Measurements from ENCODE around the gene KIF5C. TPM values are rescaled to one million over a fixed set of nuclear protein-coding genes. Genes with fewer than 3 reads are reported as not detected.

KIF5C gene
- total and polyA plus RNA-seq, 4 donors = 0.06 to 0.25 (median 0.14) TPM

DNA sequence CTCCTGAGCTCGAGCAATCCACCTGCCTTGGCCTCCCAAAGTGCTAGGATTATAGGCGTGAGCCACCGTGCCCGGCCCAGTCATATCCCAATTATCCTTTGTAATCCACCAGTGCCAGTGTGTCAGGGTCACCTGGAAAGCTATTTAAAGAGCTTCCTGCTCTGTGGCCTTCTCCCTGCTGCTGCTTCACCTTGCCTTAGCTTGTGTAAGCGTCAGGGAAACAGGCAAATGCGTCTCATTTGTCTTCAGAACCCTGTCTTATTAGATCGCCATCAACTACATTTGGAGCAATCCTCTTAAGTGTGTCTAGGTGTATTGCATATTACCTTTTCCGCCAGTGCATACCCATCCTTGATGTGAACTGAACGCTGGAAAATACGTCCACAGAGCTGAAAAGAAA is 10.2 kb downstream of the KIF5C start:
- DNase-seq (ENCODE audit: low spot score) = no peak
- H3K4me3 ChIP-seq (ENCODE audit: low read depth in 1 of 3, low read length in 3 of 3) = no peak overlapping the region
- TF ChIP-seq FOXA1 (IDR thresholded peaks at IDR 0.05) (no peak), HNF4G (IDR thresholded peaks at IDR 0.05) (no peak), EGR1 (IDR thresholded peaks at IDR 0.05; ENCODE audit: low read depth in 2 of 2) (no peak), HNF4A (conservative IDR thresholded peaks at IDR 0.05) (no peak), NR2F2 (IDR thresholded peaks at IDR 0.05) (no peak), TAF1 (conservative IDR thresholded peaks at IDR 0.05) (no peak)
- TF ChIP-seq, protein P1, sequence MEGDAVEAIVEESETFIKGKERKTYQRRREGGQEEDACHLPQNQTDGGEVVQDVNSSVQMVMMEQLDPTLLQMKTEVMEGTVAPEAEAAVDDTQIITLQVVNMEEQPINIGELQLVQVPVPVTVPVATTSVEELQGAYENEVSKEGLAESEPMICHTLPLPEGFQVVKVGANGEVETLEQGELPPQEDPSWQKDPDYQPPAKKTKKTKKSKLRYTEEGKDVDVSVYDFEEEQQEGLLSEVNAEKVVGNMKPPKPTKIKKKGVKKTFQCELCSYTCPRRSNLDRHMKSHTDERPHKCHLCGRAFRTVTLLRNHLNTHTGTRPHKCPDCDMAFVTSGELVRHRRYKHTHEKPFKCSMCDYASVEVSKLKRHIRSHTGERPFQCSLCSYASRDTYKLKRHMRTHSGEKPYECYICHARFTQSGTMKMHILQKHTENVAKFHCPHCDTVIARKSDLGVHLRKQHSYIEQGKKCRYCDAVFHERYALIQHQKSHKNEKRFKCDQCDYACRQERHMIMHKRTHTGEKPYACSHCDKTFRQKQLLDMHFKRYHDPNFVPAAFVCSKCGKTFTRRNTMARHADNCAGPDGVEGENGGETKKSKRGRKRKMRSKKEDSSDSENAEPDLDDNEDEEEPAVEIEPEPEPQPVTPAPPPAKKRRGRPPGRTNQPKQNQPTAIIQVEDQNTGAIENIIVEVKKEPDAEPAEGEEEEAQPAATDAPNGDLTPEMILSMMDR (IDR thresholded peaks at IDR 0.05; ENCODE audit: low read depth, low read length, missing input control) = no peak
- TF ChIP-seq, protein P2, sequence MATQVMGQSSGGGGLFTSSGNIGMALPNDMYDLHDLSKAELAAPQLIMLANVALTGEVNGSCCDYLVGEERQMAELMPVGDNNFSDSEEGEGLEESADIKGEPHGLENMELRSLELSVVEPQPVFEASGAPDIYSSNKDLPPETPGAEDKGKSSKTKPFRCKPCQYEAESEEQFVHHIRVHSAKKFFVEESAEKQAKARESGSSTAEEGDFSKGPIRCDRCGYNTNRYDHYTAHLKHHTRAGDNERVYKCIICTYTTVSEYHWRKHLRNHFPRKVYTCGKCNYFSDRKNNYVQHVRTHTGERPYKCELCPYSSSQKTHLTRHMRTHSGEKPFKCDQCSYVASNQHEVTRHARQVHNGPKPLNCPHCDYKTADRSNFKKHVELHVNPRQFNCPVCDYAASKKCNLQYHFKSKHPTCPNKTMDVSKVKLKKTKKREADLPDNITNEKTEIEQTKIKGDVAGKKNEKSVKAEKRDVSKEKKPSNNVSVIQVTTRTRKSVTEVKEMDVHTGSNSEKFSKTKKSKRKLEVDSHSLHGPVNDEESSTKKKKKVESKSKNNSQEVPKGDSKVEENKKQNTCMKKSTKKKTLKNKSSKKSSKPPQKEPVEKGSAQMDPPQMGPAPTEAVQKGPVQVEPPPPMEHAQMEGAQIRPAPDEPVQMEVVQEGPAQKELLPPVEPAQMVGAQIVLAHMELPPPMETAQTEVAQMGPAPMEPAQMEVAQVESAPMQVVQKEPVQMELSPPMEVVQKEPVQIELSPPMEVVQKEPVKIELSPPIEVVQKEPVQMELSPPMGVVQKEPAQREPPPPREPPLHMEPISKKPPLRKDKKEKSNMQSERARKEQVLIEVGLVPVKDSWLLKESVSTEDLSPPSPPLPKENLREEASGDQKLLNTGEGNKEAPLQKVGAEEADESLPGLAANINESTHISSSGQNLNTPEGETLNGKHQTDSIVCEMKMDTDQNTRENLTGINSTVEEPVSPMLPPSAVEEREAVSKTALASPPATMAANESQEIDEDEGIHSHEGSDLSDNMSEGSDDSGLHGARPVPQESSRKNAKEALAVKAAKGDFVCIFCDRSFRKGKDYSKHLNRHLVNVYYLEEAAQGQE (IDR thresholded peaks at IDR 0.05) = no peak
- TF ChIP-seq, protein P3, sequence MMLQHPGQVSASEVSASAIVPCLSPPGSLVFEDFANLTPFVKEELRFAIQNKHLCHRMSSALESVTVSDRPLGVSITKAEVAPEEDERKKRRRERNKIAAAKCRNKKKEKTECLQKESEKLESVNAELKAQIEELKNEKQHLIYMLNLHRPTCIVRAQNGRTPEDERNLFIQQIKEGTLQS (IDR thresholded peaks at IDR 0.05) = no peak
- 92% methylated on average over 10 of the region's 10 CpGs for WGBS
- H3K4me1 ChIP-seq (ENCODE audit: control insufficient read depth in 4 of 4, insufficient read depth in 4 of 4, low read length in 3 of 4) = peaks cover 4 to 11% (median 7%) of the 10 kb centered on the region in 4 donors
- no peaks in the 10 kb centered on the region for H3K36me3 ChIP-seq (ENCODE audit: control insufficient read depth in 4 of 4, insufficient read depth in 3 of 4, low read depth in 1 of 4, low read length in 3 of 4)
- peaks cover 0 to 8% (median 6%) of the 10 kb centered on the region in 4 donors for H3K9me3 ChIP-seq (ENCODE audit: control insufficient read depth in 4 of 4, low read length in 3 of 4)
- no peak overlapping the region for H3K9ac ChIP-seq (ENCODE audit: low read depth in 1 of 2, low read length in 2 of 2)
- H3K27ac ChIP-seq (ENCODE audit: low read depth in 1 of 2, low read length in 2 of 2) = no peak overlapping the region
- H3K27me3 ChIP-seq (ENCODE audit: control insufficient read depth in 4 of 4, insufficient read depth in 4 of 4, low read length in 3 of 4) = peaks cover 0 to 7% (median 0%) of the 10 kb centered on the region in 4 donors

DNA sequence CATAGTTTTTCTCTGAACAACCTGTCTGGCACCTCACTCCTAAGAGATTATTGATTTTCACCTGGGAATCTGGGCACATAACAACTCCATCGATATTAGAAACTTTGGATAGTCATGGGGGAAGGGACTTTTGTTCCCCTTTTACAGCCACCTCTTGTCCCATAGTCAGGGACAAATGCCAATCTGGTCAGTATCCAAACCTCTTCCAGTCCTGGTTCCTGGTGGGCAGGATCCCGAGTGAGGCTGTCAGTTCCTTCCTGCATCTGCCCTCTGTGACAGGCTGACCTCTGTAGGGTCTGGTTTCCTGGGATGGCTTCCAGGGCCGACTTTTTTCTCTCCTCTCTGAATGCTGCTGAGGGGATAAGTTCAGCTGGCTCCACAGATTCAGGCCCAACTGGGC is 11.0 kb downstream of the KIF5C start:
- H3K27me3 ChIP-seq (ENCODE audit: control insufficient read depth in 4 of 4, insufficient read depth in 4 of 4, low read length in 3 of 4) = peaks cover 0 to under 1% (median 0%) of the 10 kb centered on the region in 4 donors
- no peak overlapping the region for H3K4me3 ChIP-seq (ENCODE audit: low read depth in 1 of 3, low read length in 3 of 3)
- no peak for DNase-seq (ENCODE audit: low spot score)

More for the DNA sequence above, 11.0 kb downstream of the KIF5C start:
- Histone ChIP-seq H3K9ac (ENCODE audit: low read depth in 1 of 2, low read length in 2 of 2) (no peak overlapping the region), H3K36me3 (ENCODE audit: control insufficient read depth in 4 of 4, insufficient read depth in 3 of 4, low read depth in 1 of 4, low read length in 3 of 4) (no peaks in the 10 kb centered on the region), H3K9me3 (ENCODE audit: control insufficient read depth in 4 of 4, low read length in 3 of 4) (peaks cover 0 to 4% (median 1%) of the 10 kb centered on the region in 4 donors), H3K4me1 (ENCODE audit: control insufficient read depth in 4 of 4, insufficient read depth in 4 of 4, low read length in 3 of 4) (peaks cover 4 to 11% (median 7%) of the 10 kb centered on the region in 4 donors), H3K27ac (ENCODE audit: low read depth in 1 of 2, low read length in 2 of 2) (no peak overlapping the region)
- TF ChIP-seq HNF4A (conservative IDR thresholded peaks at IDR 0.05) (no peak), EGR1 (IDR thresholded peaks at IDR 0.05; ENCODE audit: low read depth in 2 of 2) (no peak), FOXA2 (IDR thresholded peaks at IDR 0.05) (no peak)
- TF ChIP-seq, protein P2 (IDR thresholded peaks at IDR 0.05) = no peak
- WGBS = 50% methylated on average over 3 of the region's 3 CpGs
